Ovary (tissue), 9 donors: Measurements from ENCODE around the gene ARHGEF18. TPM values are rescaled to one million over a fixed set of nuclear protein-coding genes. Genes with fewer than 3 reads are reported as not detected.
"Not testable (repeated sequence)": the region's sequence is repeated elsewhere in the genome, so short reads cannot be mapped to it uniquely, and the experiment has no call there.

Source experiments
- DNase-seq, 5 donors: peaks; one replicate each; pipeline ENCODE4 v3.0.0-alpha.2; 2019 to 2020
- H3K27ac ChIP-seq, 2 donors: fragments of 200-600 bp; one replicate each; pipeline versions ENCODE4 v1.5.1 to v1.8.0; 2019 to 2022
- H3K27me3 ChIP-seq: fragments of 200-600 bp; one replicate; pipeline ENCODE4 v1.8.0; 2022
- H3K36me3 ChIP-seq: fragments of 200-600 bp; sonication (generic); one replicate; pipeline ENCODE4 v1.5.1; 2019
- H3K4me1 ChIP-seq: one replicate; pipeline ENCODE4 v1.8.1; 2013; ENCODE audit warnings: mild to moderate bottlenecking, moderate library complexity; ENCODE audit not compliant: insufficient read depth
- H3K4me3 ChIP-seq: fragments of 200-600 bp; sonication (generic); one replicate; pipeline ENCODE4 v1.5.1; 2017
- H3K9me3 ChIP-seq, 2 donors: fragments of 200-600 bp in 1 of 2; sonication (generic) in 1 of 2; one replicate each; pipeline versions ENCODE4 v1.5.1 to v1.8.1; 2013 to 2019; ENCODE audit warnings: mild to moderate bottlenecking in 1 of 2, moderate library complexity in 1 of 2
- CTCF ChIP-seq, 3 donors: fragments of 450-650 bp in 2 of 3; fragments of 200-600 bp in 1 of 3; IDR thresholded peaks; one replicate each; pipeline versions ENCODE4 v1.5.1 to v1.8.0; 2016 to 2022; ENCODE audit warnings: antibody characterized with exemption in 3 of 3, mild to moderate bottlenecking in 1 of 3
- EP300 ChIP-seq: sonication (generic); formaldehyde crosslinking; IDR thresholded peaks from one replicate; pipeline ENCODE4 v1.6.1; 2017; ENCODE audit warnings: antibody characterized with exemption
- POLR2A ChIP-seq: fragments of 450-650 bp; IDR thresholded peaks from one replicate; pipeline ENCODE4 v1.6.1; 2017; ENCODE audit warnings: antibody characterized with exemption, mild to moderate bottlenecking, moderate library complexity
- WGBS, 3 donors: extraction: QIAGEN DNeasy Blood & Tissue Kit in 1 of 3; methylation state at CpG; one replicate each; pipeline versions ENCODE4 v1.1.5 to v1.1.7; 2013 to 2017; 5-methylcytosine and 5-hydroxymethylcytosine counted together
- intact Hi-C, 4 donors: fragments of 100-400 bp; cut with DNase I; formaldehyde crosslinking; loops; one replicate each; pipeline versions ENCODE4 v1.11.0 to v1.15.1; 2022 to 2023
- polyA plus RNA-seq, 2 donors: library from polyadenylated mRNA; stranded (reverse); fragments of 200-250 nt in 1 of 2; fragments of 350-450 nt in 1 of 2; fragmentation: Illumina TruSeq in 1 of 2; extraction: RNeasy Lipid Tissue Mini Kit (QIAGEN cat#74804) in 1 of 2; gene quantifications; one replicate each; pipeline ENCODE4 v1.2.3, GENCODE V29; 2013 to 2014
- total RNA-seq, 7 donors: library from RNA; depleted of rRNA in 2 of 7; stranded (reverse); fragments of >200 nt in 2 of 7; fragmentation: NEBNext Ultra II Directional in 3 of 7; extraction: Animal tissue kit (Norgen Biotek cat#: 25700) in 3 of 7; gene quantifications; one replicate each; pipeline versions ENCODE4 v1.1.0 to v1.2.4, GENCODE V29; 2016 to 2023
- donor health status: DM: no; HTN: no; CAD: no; lungs with moderate emphysema.
- donor health status: DM: no; HTN: no; CAD: no.
- donor health status: Bipolar disorder and iron deficiency.
- donor health status: DM: yes; HTN: yes; CAD: no.
- donor health status: DM: no; HTN: no; CAD: no.
- donor health status: DM: yes; HTN: yes; CAD: no.

The ARHGEF18 gene
- total and polyA plus RNA-seq, 9 donors, result 2.5 to 31.6 (median 24.9) TPM

GRCh38 chr19:7340959-7341837 lies 7.5 kb upstream of the ARHGEF18 start:
- peak; percentile 76 to 94 (median 92) for DNase-seq
- H3K9me3 ChIP-seq, result no peaks in the 10 kb centered on the region
- WGBS, 3 donors, result 20 to 26% (median 22%) methylated on average over 22 of the region's 22 CpGs
- no peaks in the 10 kb centered on the region for H3K36me3 ChIP-seq
- TF ChIP-seq POLR2A (no peak), EP300 (no peak), CTCF (IDR thresholded peaks at IDR 0.05) (peak; percentile 90 to 97 (median 95))
- peaks cover 3% of the 10 kb centered on the region for H3K4me1 ChIP-seq
- peak overlapping the region in 1 of 2 donors; percentile 58 for H3K27ac ChIP-seq
- H3K4me3 ChIP-seq, result no peak overlapping the region
- H3K27me3 ChIP-seq, result no peaks in the 10 kb centered on the region
- intact Hi-C loops, result loop anchor here in 3 of 4 donors (5.0 to 10.0 kb wide), 3 partner anchors 194 to 239 kb away; no protein-coding TSS in a partner anchor

GRCh38 chr19:7342143-7342542 lies 6.6 kb upstream of the ARHGEF18 start:
- DNase-seq, result peak in 1 of 5 donors; percentile 17
- TF ChIP-seq POLR2A (no peak), EP300 (no peak), CTCF (IDR thresholded peaks at IDR 0.05) (no peak)
- Histone ChIP-seq H3K4me1 (peaks cover 3% of the 10 kb centered on the region), H3K27ac (no peak overlapping the region), H3K9me3 (no peaks in the 10 kb centered on the region), H3K27me3 (no peaks in the 10 kb centered on the region), H3K4me3 (no peak overlapping the region), H3K36me3 (no peaks in the 10 kb centered on the region)
- intact Hi-C loops, result loop anchor here (2.0 to 10.0 kb wide), 4 partner anchors 193 to 240 kb away; no protein-coding TSS in a partner anchor
- WGBS, 3 donors, result 92 to 95% (median 95%) methylated on average over 5 of the region's 5 CpGs

GRCh38 chr19:7346488-7346971 lies 2.2 kb upstream of the ARHGEF18 start:
- DNase-seq, result no peak
- WGBS, 3 donors, result 55 to 74% (median 62%) methylated on average over 5 to 7 of the region's 7 CpGs
- Histone ChIP-seq H3K27me3 (no peaks in the 10 kb centered on the region), H3K27ac (no peak overlapping the region), H3K4me3 (no peak overlapping the region), H3K9me3 (no peaks in the 10 kb centered on the region), H3K36me3 (no peaks in the 10 kb centered on the region), H3K4me1 (no peaks in the 10 kb centered on the region)
- TF ChIP-seq CTCF (IDR thresholded peaks at IDR 0.05), result no peak
- no peak for TF ChIP-seq POLR2A
- no peak for TF ChIP-seq EP300
- intact Hi-C loops, result loop anchor here in 1 of 4 donors (10.0 kb wide), 1 partner anchor 202 kb away; no protein-coding TSS in a partner anchor

GRCh38 chr19:7346997-7347396 lies 1.7 kb upstream of the ARHGEF18 start:
- not testable (repeated sequence) for H3K27ac ChIP-seq, H3K27me3 ChIP-seq, H3K9me3 ChIP-seq, H3K36me3 ChIP-seq, H3K4me1 ChIP-seq, H3K4me3 ChIP-seq
- intact Hi-C loops, result loop anchor here in 1 of 4 donors (10.0 kb wide), 1 partner anchor 202 kb away; no protein-coding TSS in a partner anchor
- DNase-seq, result peak in 1 of 5 donors; percentile 9
- WGBS, 3 donors, result 72 to 77% (median 77%) methylated on average over 7 of the region's 7 CpGs

- peak in 2 of 5 donors; percentile 9 to 19 for DNase-seq
- no peak overlapping the region for H3K4me3 ChIP-seq
- no peaks in the 10 kb centered on the region for H3K9me3 ChIP-seq
- H3K27me3 ChIP-seq, result no peaks in the 10 kb centered on the region
- no peaks in the 10 kb centered on the region for H3K4me1 ChIP-seq
- intact Hi-C loops, result loop anchor here in 1 of 4 donors (10.0 kb wide), 1 partner anchor 204 kb away; no protein-coding TSS in a partner anchor
- TF ChIP-seq EP300 (no peak), CTCF (IDR thresholded peaks at IDR 0.05) (no peak), POLR2A (no peak)
- H3K27ac ChIP-seq, result no peak overlapping the region
- WGBS, 3 donors, result 85 to 90% (median 86%) methylated on average over 9 of the region's 9 CpGs
- H3K36me3 ChIP-seq, result no peaks in the 10 kb centered on the region
Measured at GRCh38 chr19:7349231-7349591, 474 bp downstream of the ARHGEF18 start.
